IPS-15b (cell line): ENCODE results near the gene LGALSL.
A peak's percentile ranks its signal among the peaks of the same experiment; 100 is the strongest.

Experiments
- H3K27me3 ChIP-seq: one replicate; pipeline ENCODE4 v1.6.1; 2013; ENCODE audit warnings: low read length; ENCODE audit not compliant: control insufficient read depth, insufficient read depth
- H3K36me3 ChIP-seq: one replicate; pipeline ENCODE4 v1.6.1; 2013; ENCODE audit warnings: low read length; ENCODE audit not compliant: control insufficient read depth, insufficient read depth
- H3K4me1 ChIP-seq: one replicate; pipeline ENCODE4 v1.6.1; 2013; ENCODE audit warnings: mild to moderate bottlenecking, low read length; ENCODE audit not compliant: control insufficient read depth, insufficient read depth
- H3K4me3 ChIP-seq: one replicate; pipeline ENCODE4 v1.5.1; 2013; ENCODE audit warnings: low read depth, low read length
- H3K9ac ChIP-seq: one replicate; pipeline ENCODE4 v1.6.1; 2013; ENCODE audit warnings: low read depth, mild to moderate bottlenecking, low read length
- H3K9me3 ChIP-seq: one replicate; pipeline ENCODE4 v1.6.1; 2013; ENCODE audit warnings: mild to moderate bottlenecking, low read length; ENCODE audit not compliant: control insufficient read depth, insufficient read depth

LGALSL gene

GRCh38 chr2:64447317-64448040 is 6.5 kb upstream of the LGALSL start:
- H3K9ac ChIP-seq, result no peak overlapping the region
- H3K36me3 ChIP-seq, result no peaks in the 10 kb centered on the region
- H3K4me1 ChIP-seq, result peaks cover 12% of the 10 kb centered on the region
- H3K4me3 ChIP-seq, result no peak overlapping the region
- H3K27me3 ChIP-seq, result no peaks in the 10 kb centered on the region
- H3K9me3 ChIP-seq, result no peaks in the 10 kb centered on the region

- H3K4me1 ChIP-seq, result peaks cover 12% of the 10 kb centered on the region
- no peaks in the 10 kb centered on the region for H3K27me3 ChIP-seq
- no peaks in the 10 kb centered on the region for H3K9me3 ChIP-seq
- no peak overlapping the region for H3K9ac ChIP-seq
- no peak overlapping the region for H3K4me3 ChIP-seq
- no peaks in the 10 kb centered on the region for H3K36me3 ChIP-seq
These were observed 5.9 kb upstream of the LGALSL start for GRCh38 chr2:64448041-64448426.

GRCh38 chr2:64451051-64451450 is 2.9 kb upstream of the LGALSL start:
- Histone ChIP-seq H3K9me3 (no peaks in the 10 kb centered on the region), H3K27me3 (no peaks in the 10 kb centered on the region), H3K4me3 (no peak overlapping the region)

GRCh38 chr2:64454386-64455332 is 697 bp downstream of the LGALSL start:
- Histone ChIP-seq H3K4me3 (peak overlapping the region; percentile 84), H3K9me3 (no peaks in the 10 kb centered on the region), H3K4me1 (peaks cover 18% of the 10 kb centered on the region), H3K27me3 (no peaks in the 10 kb centered on the region), H3K36me3 (peaks cover 8% of the 10 kb centered on the region), H3K9ac (peak overlapping the region; percentile 80)

More at GRCh38 chr2:64451051-64451450, 2.9 kb upstream of the LGALSL start:
- Histone ChIP-seq H3K9ac (no peak overlapping the region), H3K4me1 (peaks cover 18% of the 10 kb centered on the region), H3K36me3 (no peaks in the 10 kb centered on the region)

GRCh38 chr2:64455545-64455944 is 1.6 kb downstream of the LGALSL start:
- peaks cover 13% of the 10 kb centered on the region for H3K4me1 ChIP-seq
- no peaks in the 10 kb centered on the region for H3K9me3 ChIP-seq
- H3K36me3 ChIP-seq, result peaks cover 8% of the 10 kb centered on the region
- H3K9ac ChIP-seq, result peak overlapping the region; percentile 80
- no peaks in the 10 kb centered on the region for H3K27me3 ChIP-seq
- peak overlapping the region; percentile 84 for H3K4me3 ChIP-seq

GRCh38 chr2:64456293-64456692 is 2.3 kb downstream of the LGALSL start:
- no peaks in the 10 kb centered on the region for H3K27me3 ChIP-seq
- H3K9ac ChIP-seq, result no peak overlapping the region
- peaks cover 8% of the 10 kb centered on the region for H3K36me3 ChIP-seq
- H3K4me1 ChIP-seq, result peaks cover 13% of the 10 kb centered on the region
- H3K9me3 ChIP-seq, result no peaks in the 10 kb centered on the region
- no peak overlapping the region for H3K4me3 ChIP-seq

GRCh38 chr2:64457524-64457923 is 3.6 kb downstream of the LGALSL start:
- Histone ChIP-seq H3K36me3 (peaks cover 8% of the 10 kb centered on the region), H3K9me3 (no peaks in the 10 kb centered on the region), H3K4me1 (peaks cover 11% of the 10 kb centered on the region)

GRCh38 chr2:64459575-64459974 is 5.6 kb downstream of the LGALSL start:
- H3K9ac ChIP-seq, result no peak overlapping the region
- no peaks in the 10 kb centered on the region for H3K27me3 ChIP-seq
- no peak overlapping the region for H3K4me3 ChIP-seq
- peaks cover 3% of the 10 kb centered on the region for H3K4me1 ChIP-seq
- H3K9me3 ChIP-seq, result no peaks in the 10 kb centered on the region
- H3K36me3 ChIP-seq, result peaks cover 8% of the 10 kb centered on the region

More at GRCh38 chr2:64457524-64457923, 3.6 kb downstream of the LGALSL start:
- no peak overlapping the region for H3K4me3 ChIP-seq
- no peaks in the 10 kb centered on the region for H3K27me3 ChIP-seq
- no peak overlapping the region for H3K9ac ChIP-seq

GRCh38 chr2:64460330-64460729 is 6.4 kb downstream of the LGALSL start:
- H3K27me3 ChIP-seq, result no peaks in the 10 kb centered on the region
- H3K4me1 ChIP-seq, result peaks cover under 1% of the 10 kb centered on the region
- H3K36me3 ChIP-seq, result peaks cover 8% of the 10 kb centered on the region

GRCh38 chr2:64461271-64462058 is 7.5 kb downstream of the LGALSL start:
- Histone ChIP-seq H3K9me3 (no peaks in the 10 kb centered on the region), H3K4me3 (no peak overlapping the region), H3K27me3 (no peaks in the 10 kb centered on the region), H3K9ac (no peak overlapping the region), H3K36me3 (peaks cover 8% of the 10 kb centered on the region), H3K4me1 (no peaks in the 10 kb centered on the region)

More at GRCh38 chr2:64460330-64460729, 6.4 kb downstream of the LGALSL start:
- Histone ChIP-seq H3K4me3 (no peak overlapping the region), H3K9ac (no peak overlapping the region), H3K9me3 (no peaks in the 10 kb centered on the region)

GRCh38 chr2:64462171-64462570 is 8.2 kb downstream of the LGALSL start:
- H3K9ac ChIP-seq, result no peak overlapping the region
- no peaks in the 10 kb centered on the region for H3K27me3 ChIP-seq
- H3K4me3 ChIP-seq, result no peak overlapping the region
- H3K36me3 ChIP-seq, result peaks cover 8% of the 10 kb centered on the region
- H3K9me3 ChIP-seq, result no peaks in the 10 kb centered on the region
- no peaks in the 10 kb centered on the region for H3K4me1 ChIP-seq
